ENCODE data around the gene ANGPT4. TPM values are rescaled to one million over a fixed set of nuclear protein-coding genes. Genes with fewer than 3 reads are reported as not detected.

Gene ANGPT4
- total RNA-seq, 1 donor from 2014 or later, result 0.12 TPM

DNA sequence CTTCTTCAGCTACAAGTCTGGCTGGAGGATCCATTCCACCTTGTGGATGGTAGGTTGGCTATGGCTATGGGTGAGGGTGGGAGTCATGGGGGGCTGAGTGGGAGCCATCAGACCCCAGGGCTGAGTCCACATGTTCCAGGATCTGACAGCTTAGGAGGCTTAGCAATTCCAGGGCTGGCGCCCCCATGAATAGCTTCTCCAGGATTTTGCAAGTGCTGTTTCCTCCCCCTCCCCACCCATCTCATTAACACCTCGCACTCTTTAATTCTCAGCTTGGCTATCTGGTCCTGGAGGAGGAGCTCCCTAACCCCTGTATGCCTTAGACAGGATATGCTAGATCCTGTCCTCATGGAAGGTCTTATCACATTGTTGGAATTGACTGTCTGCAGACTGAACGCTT, 39.0 kb upstream of the ANGPT4 start:
- no peaks in the 10 kb centered on the region for H3K4me1 Mint-ChIP-seq (ENCODE audit: low read depth)
- H3K27ac Mint-ChIP-seq (ENCODE audit: unreplicated experiment), result no peak overlapping the region
- no peaks in the 10 kb centered on the region for H3K9me3 Mint-ChIP-seq (ENCODE audit: low read depth)
- H3K4me3 Mint-ChIP-seq (ENCODE audit: unreplicated experiment), result no peak overlapping the region
- H3K36me3 Mint-ChIP-seq (ENCODE audit: low read depth), result no peaks in the 10 kb centered on the region
- TF ChIP-seq, protein P1, sequence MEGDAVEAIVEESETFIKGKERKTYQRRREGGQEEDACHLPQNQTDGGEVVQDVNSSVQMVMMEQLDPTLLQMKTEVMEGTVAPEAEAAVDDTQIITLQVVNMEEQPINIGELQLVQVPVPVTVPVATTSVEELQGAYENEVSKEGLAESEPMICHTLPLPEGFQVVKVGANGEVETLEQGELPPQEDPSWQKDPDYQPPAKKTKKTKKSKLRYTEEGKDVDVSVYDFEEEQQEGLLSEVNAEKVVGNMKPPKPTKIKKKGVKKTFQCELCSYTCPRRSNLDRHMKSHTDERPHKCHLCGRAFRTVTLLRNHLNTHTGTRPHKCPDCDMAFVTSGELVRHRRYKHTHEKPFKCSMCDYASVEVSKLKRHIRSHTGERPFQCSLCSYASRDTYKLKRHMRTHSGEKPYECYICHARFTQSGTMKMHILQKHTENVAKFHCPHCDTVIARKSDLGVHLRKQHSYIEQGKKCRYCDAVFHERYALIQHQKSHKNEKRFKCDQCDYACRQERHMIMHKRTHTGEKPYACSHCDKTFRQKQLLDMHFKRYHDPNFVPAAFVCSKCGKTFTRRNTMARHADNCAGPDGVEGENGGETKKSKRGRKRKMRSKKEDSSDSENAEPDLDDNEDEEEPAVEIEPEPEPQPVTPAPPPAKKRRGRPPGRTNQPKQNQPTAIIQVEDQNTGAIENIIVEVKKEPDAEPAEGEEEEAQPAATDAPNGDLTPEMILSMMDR (IDR thresholded peaks at IDR 0.05), result no peak
- H3K27me3 Mint-ChIP-seq (ENCODE audit: low read depth), result peaks cover 46% of the 10 kb centered on the region
- DNase-seq (ENCODE audit: low spot score), result no peak

DNA sequence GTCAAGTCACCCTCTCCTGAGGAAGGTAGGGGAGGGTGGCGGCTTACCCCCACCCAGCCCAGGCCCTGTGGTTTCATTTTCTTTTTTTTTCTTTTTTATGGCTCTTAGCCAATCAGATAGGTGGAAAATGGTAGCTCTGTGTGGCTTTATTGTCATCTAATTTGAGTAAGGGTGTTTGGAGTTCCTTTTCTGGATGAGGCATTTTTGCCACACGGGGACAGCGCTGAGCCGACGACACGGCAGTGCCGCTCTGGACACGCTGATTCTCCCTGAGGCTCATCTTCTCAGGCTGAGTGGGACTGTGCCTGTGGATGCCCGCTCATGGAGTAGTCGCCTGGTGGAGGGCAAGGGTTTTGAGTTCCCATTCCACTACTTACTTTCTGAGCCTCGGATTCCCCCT, 37.6 kb upstream of the ANGPT4 start:
- Mint-ChIP-seq H3K27me3 (ENCODE audit: low read depth) (peaks cover 49% of the 10 kb centered on the region), H3K36me3 (ENCODE audit: low read depth) (no peaks in the 10 kb centered on the region), H3K4me3 (ENCODE audit: unreplicated experiment) (no peak overlapping the region), H3K9me3 (ENCODE audit: low read depth) (no peaks in the 10 kb centered on the region), H3K27ac (ENCODE audit: unreplicated experiment) (no peak overlapping the region), H3K4me1 (ENCODE audit: low read depth) (no peaks in the 10 kb centered on the region)
- TF ChIP-seq, protein P1 (IDR thresholded peaks at IDR 0.05), result peak; percentile 37
- DNase-seq (ENCODE audit: low spot score), result no peak

DNA sequence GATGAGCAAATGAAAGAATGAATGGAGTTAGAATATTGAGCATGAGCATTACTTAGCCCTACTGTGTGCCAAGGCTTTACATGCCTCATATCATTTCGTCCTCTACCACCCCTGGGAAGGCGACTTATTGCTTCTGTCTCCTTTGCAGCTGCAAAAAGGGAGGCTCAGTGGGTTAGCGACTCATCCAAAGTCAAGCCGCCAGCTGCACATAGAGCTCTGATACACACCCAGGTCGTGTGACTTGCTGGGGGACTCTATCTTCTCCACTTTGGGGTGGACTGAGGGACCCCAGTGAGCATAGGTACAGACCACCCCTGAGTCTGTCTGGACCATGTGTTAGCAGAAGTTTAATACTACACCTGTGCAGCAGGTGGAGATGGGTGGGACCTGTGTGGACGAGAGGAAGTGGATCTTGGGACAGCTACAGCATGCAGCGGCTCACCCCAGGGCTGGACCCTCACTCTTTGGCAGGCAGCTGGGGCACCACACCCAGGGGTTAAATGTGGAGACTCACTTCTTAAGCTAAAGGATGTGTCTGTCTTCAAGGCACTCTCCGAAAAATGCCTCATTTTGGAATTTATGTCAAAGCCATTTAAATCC, 36.2 kb upstream of the ANGPT4 start:
- H3K27me3 Mint-ChIP-seq (ENCODE audit: low read depth), result peaks cover 51% of the 10 kb centered on the region
- H3K36me3 Mint-ChIP-seq (ENCODE audit: low read depth), result no peaks in the 10 kb centered on the region
- TF ChIP-seq, protein P1 (IDR thresholded peaks at IDR 0.05), result no peak
- H3K27ac Mint-ChIP-seq (ENCODE audit: unreplicated experiment), result no peak overlapping the region
- no peak overlapping the region for H3K4me3 Mint-ChIP-seq (ENCODE audit: unreplicated experiment)
- no peaks in the 10 kb centered on the region for H3K9me3 Mint-ChIP-seq (ENCODE audit: low read depth)
- no peaks in the 10 kb centered on the region for H3K4me1 Mint-ChIP-seq (ENCODE audit: low read depth)
- no peak for DNase-seq (ENCODE audit: low spot score)

DNA sequence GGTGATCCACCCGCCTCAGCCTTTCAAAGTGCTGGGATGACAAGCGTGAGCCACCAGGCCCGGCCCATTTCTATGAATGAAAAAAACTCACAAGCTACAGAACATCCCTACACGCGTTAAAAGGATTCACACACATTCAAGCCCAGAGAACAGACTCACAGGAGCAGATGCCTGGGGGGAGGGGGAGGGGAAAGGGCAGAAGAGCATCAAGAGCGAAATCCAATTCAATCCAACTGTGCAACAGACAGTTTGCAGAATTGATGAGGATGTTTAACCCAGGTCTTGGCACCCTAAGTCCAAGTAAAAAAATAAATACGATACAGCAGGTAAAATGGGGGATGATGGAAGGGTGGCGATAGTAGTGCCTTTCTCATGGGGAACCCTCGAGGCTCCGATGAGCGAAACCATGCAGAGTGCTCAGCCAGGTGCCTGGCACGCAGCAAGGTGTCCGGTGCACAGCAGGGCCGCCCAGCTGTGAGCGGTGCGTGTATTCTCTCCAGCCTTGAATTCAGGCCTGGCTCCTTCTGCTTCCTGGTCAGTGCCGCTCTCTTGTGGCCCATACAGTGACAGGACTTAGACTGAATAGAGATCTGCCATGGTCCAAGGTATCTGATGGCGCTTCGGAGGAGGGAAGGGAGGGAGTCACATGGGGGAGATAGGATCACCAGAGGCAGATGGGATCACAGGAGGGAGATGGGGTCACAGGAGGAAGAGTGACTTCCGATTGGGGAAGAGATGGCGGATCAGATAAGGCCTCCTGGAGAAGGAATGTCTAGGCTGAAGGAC, 35.4 kb upstream of the ANGPT4 start:
- TF ChIP-seq, protein P1 (IDR thresholded peaks at IDR 0.05), result peak; percentile 20
- H3K4me3 Mint-ChIP-seq (ENCODE audit: unreplicated experiment), result no peak overlapping the region
- no peak for DNase-seq (ENCODE audit: low spot score)
- H3K27ac Mint-ChIP-seq (ENCODE audit: unreplicated experiment), result no peak overlapping the region
- H3K27me3 Mint-ChIP-seq (ENCODE audit: low read depth), result peaks cover 52% of the 10 kb centered on the region
- no peaks in the 10 kb centered on the region for H3K9me3 Mint-ChIP-seq (ENCODE audit: low read depth)
- H3K4me1 Mint-ChIP-seq (ENCODE audit: low read depth), result no peaks in the 10 kb centered on the region
- H3K36me3 Mint-ChIP-seq (ENCODE audit: low read depth), result no peaks in the 10 kb centered on the region

DNA sequence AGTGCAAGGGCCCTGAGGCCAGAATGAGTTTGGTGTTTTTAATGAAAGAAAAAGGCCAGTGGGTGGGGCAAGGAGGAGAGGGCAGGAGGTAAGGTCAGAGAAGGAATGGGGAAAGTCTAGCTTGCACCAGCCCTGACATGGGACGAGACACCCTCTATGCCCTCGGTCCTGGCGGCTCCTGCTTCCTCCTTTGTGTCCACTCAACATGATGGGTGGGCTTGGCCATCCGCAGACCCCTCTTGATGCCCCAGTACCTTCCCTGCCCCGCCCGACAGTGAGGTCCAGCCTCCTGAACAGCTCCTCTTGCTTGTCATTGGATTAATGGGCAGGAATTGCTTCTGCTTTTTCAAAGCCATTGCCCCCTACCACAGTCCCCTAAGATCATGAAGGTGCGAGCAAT, 33.6 kb upstream of the ANGPT4 start:
- no peaks in the 10 kb centered on the region for H3K4me1 Mint-ChIP-seq (ENCODE audit: low read depth)
- no peak overlapping the region for H3K4me3 Mint-ChIP-seq (ENCODE audit: unreplicated experiment)
- peaks cover 47% of the 10 kb centered on the region for H3K27me3 Mint-ChIP-seq (ENCODE audit: low read depth)
- DNase-seq (ENCODE audit: low spot score), result peak; percentile 46
- H3K9me3 Mint-ChIP-seq (ENCODE audit: low read depth), result no peaks in the 10 kb centered on the region
- H3K27ac Mint-ChIP-seq (ENCODE audit: unreplicated experiment), result no peak overlapping the region
- H3K36me3 Mint-ChIP-seq (ENCODE audit: low read depth), result no peaks in the 10 kb centered on the region
- TF ChIP-seq, protein P1 (IDR thresholded peaks at IDR 0.05), result no peak

All from chondrocyte (in vitro differentiated cells).